NCI-H524 treated with DMSO at 0.1 percent for 48 hours (cell line): ENCODE measurements around the gene ABCF1.

ENCODE experiments used
- DNase-seq: peaks from one replicate; lab custom pipeline; 2025; lab: John Stamatoyannopoulos, UW

Gene ABCF1

GRCh38 chr6:30601815-30602641 is 30.8 kb downstream of the ABCF1 start:
- DNase-seq, result no peak

- no peak for DNase-seq
Measured at GRCh38 chr6:30603961-30604360, 32.7 kb downstream of the ABCF1 start.

- no peak for DNase-seq
Measured at GRCh38 chr6:30610065-30610464, 38.8 kb downstream of the ABCF1 start.

GRCh38 chr6:30611150-30611855 is 40.1 kb downstream of the ABCF1 start:
- DNase-seq, result no peak

GRCh38 chr6:30611856-30612194 is 40.6 kb downstream of the ABCF1 start:
- no peak for DNase-seq

- DNase-seq, result no peak
Measured at GRCh38 chr6:30612213-30612612, 41.0 kb downstream of the ABCF1 start.

GRCh38 chr6:30612687-30613248 is 41.5 kb downstream of the ABCF1 start:
- DNase-seq, result no peak

- no peak for DNase-seq
Measured at GRCh38 chr6:30613251-30614043, 42.2 kb downstream of the ABCF1 start.

GRCh38 chr6:30614044-30614842 is 43.0 kb downstream of the ABCF1 start:
- DNase-seq, result no peak

- DNase-seq, result peak; percentile 90
Measured at GRCh38 chr6:30614843-30615218, 43.6 kb downstream of the ABCF1 start.

- DNase-seq, result peak; percentile 24
Measured at GRCh38 chr6:30615219-30615957, 44.1 kb downstream of the ABCF1 start.

GRCh38 chr6:30615958-30616810 is 44.9 kb downstream of the ABCF1 start:
- peak; percentile 16 for DNase-seq

GRCh38 chr6:30616811-30617564 is 45.7 kb downstream of the ABCF1 start, which contains the start of gene PPP1R10:
PPP1R10 (minus strand) TSS chr6:30617243; CDS start chr6:30609944, 7,299 bp downstream.
- DNase-seq, result peak; percentile 98

GRCh38 chr6:30617565-30618269 is 46.5 kb downstream of the ABCF1 start, which contains the start of gene MRPS18B:
MRPS18B (plus strand) TSS chr6:30617840; CDS start chr6:30617866, 26 bp downstream.
- peak; percentile 75 for DNase-seq

- no peak for DNase-seq
Measured at GRCh38 chr6:30618270-30618797, 47.1 kb downstream of the ABCF1 start.

- DNase-seq, result no peak
Measured at GRCh38 chr6:30619561-30619960, 48.3 kb downstream of the ABCF1 start.

- DNase-seq, result no peak
Measured at GRCh38 chr6:30625511-30625910, 54.3 kb downstream of the ABCF1 start.
